HepG2 (cell line): ENCODE data around the gene CAPN2. TPM values are rescaled to one million over a fixed set of nuclear protein-coding genes. Genes with fewer than 3 reads are reported as not detected.

Experiments
- ATAC-seq: fragments of 200-7000 bp; cut with Tn5 transposase; 3 replicates; pipeline ENCODE4 v1.9.1; 2020; ENCODE audit warnings: mild to moderate bottlenecking, moderate library complexity
- BruUV-seq: library from RNA; stranded (reverse); fragments of 400-500 nt; replicated peaks from 2 replicates; lab custom pipeline; 2021; lab: Mats Ljungman, UMichigan
- CTCF ChIA-PET: fragments of 300-600 bp; formaldehyde crosslinking; extraction: SDS; loops from one replicate; lab custom pipeline; 2021; ENCODE audit warnings: low total read pairs, inconsistent platforms, low intra/inter-chr PET ratio; lab: Yijun Ruan, JAX
- POLR2A ChIA-PET: fragments of 350-600 bp; sonication (Branson Sonifier 250); formaldehyde crosslinking; loops from one replicate; lab custom pipeline; 2020; ENCODE audit warnings: antibody characterized with exemption, inconsistent platforms; lab: Yijun Ruan, JAX
- DNase-seq: peaks from one replicate; pipeline ENCODE4 v3.0.0-alpha.2; 2015; ENCODE audit warnings: low spot score
- FAIRE-seq: peaks from 3 replicates; lab custom pipeline; 2011; peaks lifted over from hg19 to GRCh38; lab: Jason Lieb, UNC
- H2AFZ ChIP-seq: one replicate; pipeline ENCODE4 v1.6.1; 2011; ENCODE audit warnings: low read length, inconsistent platforms
- H3K27ac ChIP-seq: fragments of 300-600 bp; 3 replicates; pipeline ENCODE4 v1.8.0; 2011; ENCODE audit warnings: mixed run types, mild to moderate bottlenecking, mixed read lengths, low read length, inconsistent platforms; ENCODE audit not compliant: insufficient read depth; ENCODE audit errors: extremely low read length
- H3K27me3 ChIP-seq, 2 experiments: fragments of 200-600 bp in 1 of 2; 2 replicates in 1 of 2; 3 replicates in 1 of 2; pipeline versions ENCODE4 v1.6.0 to v1.8.0; 2011; ENCODE audit warnings: low read length in 2 of 2, mild to moderate bottlenecking in 2 of 2, moderate library complexity in 2 of 2, inconsistent platforms in 1 of 2; ENCODE audit not compliant: insufficient read depth in 2 of 2, control insufficient read depth in 1 of 2
- H3K36me3 ChIP-seq, 2 experiments: fragments of 200-600 bp in 1 of 2; replicated peaks in 1 of 2; 2 replicates in 1 of 2; 3 replicates in 1 of 2; pipeline versions ENCODE4 v1.5.1 to v1.8.0; 2011; ENCODE audit warnings: low read length in 2 of 2, inconsistent platforms in 1 of 2; ENCODE audit not compliant: insufficient read depth in 2 of 2, control insufficient read depth in 1 of 2
- H3K4me1 ChIP-seq: 2 replicates; pipeline ENCODE4 v1.5.1; 2012; ENCODE audit warnings: low read length, inconsistent platforms; ENCODE audit not compliant: insufficient read depth
- H3K4me2 ChIP-seq: 2 replicates; pipeline ENCODE4 v1.6.0; 2011; ENCODE audit warnings: low read depth, low read length, inconsistent platforms
- H3K4me3 ChIP-seq, 3 experiments: fragments of 200-600 bp in 1 of 3; sonication (generic), shearing (Covaris generic) in 1 of 3; replicated peaks in 1 of 3; 2 replicates each; pipeline ENCODE4 v1.5.1; 2011 to 2016; ENCODE audit warnings: low read length in 3 of 3, inconsistent platforms in 2 of 3, low read depth in 2 of 3, mild to moderate bottlenecking in 2 of 3, control low read depth in 1 of 3, mixed read lengths in 1 of 3; ENCODE audit not compliant: insufficient read depth in 1 of 3
- H3K79me2 ChIP-seq: one replicate; pipeline ENCODE4 v1.6.1; 2011; ENCODE audit warnings: low read length, inconsistent platforms; ENCODE audit not compliant: insufficient read depth
- H3K9ac ChIP-seq: 2 replicates; pipeline ENCODE4 v1.6.0; 2011; ENCODE audit warnings: mild to moderate bottlenecking, low read depth, low read length, inconsistent platforms; ENCODE audit not compliant: insufficient read depth
- H3K9me3 ChIP-seq: 2 replicates; pipeline ENCODE4 v1.5.1; 2012; ENCODE audit warnings: mild to moderate bottlenecking, low read length
- H4K20me1 ChIP-seq: 2 replicates; pipeline ENCODE4 v1.6.0; 2011; ENCODE audit warnings: inconsistent platforms, mild to moderate bottlenecking, low read length, moderate library complexity; ENCODE audit not compliant: insufficient read depth
- GFI1 ChIP-seq: sonication (generic); formaldehyde crosslinking; IDR thresholded peaks from 2 replicates; pipeline ENCODE4 v1.5.0; 2020; ENCODE audit warnings: missing genetic modification reagents, mild to moderate bottlenecking, borderline replicate concordance
- PATZ1 ChIP-seq: sonication (generic); formaldehyde crosslinking; IDR thresholded peaks from 2 replicates; pipeline ENCODE4 v1.4.0; 2020; ENCODE audit warnings: missing genetic modification reagents
- PPARG ChIP-seq: conservative IDR thresholded peaks from 2 replicates; pipeline ENCODE4 v1.6.1; 2016; ENCODE audit warnings: missing biosample characterization, missing genetic modification reagents
- RBAK ChIP-seq: sonication (generic); formaldehyde crosslinking; IDR thresholded peaks from 2 replicates; pipeline ENCODE4 v1.5.1; 2020; ENCODE audit warnings: mild to moderate bottlenecking, missing genetic modification reagents
- RELA ChIP-seq: sonication (generic); formaldehyde crosslinking; IDR thresholded peaks from 2 replicates; pipeline ENCODE4 v1.4.0; 2020; ENCODE audit warnings: missing genetic modification reagents
- SP1 ChIP-seq, 2 experiments: fragments of 450-650 bp in 1 of 2; sonication (generic) in 1 of 2; formaldehyde crosslinking in 1 of 2; IDR thresholded peaks; 2 replicates each; pipeline versions ENCODE4 v1.4.0 to v1.6.1; 2016 to 2020; ENCODE audit warnings: missing genetic modification reagents in 1 of 2
- TBX3 ChIP-seq: fragments of 450-650 bp; IDR thresholded peaks from 2 replicates; pipeline ENCODE4 v1.6.1; 2017; ENCODE audit warnings: antibody characterized with exemption, mild to moderate bottlenecking, inconsistent platforms, borderline replicate concordance
- ZNF121 ChIP-seq: sonication (generic); formaldehyde crosslinking; IDR thresholded peaks from 2 replicates; pipeline ENCODE4 v1.5.0; 2020; ENCODE audit warnings: mild to moderate bottlenecking, missing genetic modification reagents
- ZNF3 ChIP-seq: IDR thresholded peaks from 2 replicates; pipeline ENCODE4 v1.7.0; 2017; ENCODE audit warnings: inconsistent platforms
- ZNF768 ChIP-seq: sonication (generic); formaldehyde crosslinking; IDR thresholded peaks from 2 replicates; pipeline ENCODE4 v1.4.0; 2020; ENCODE audit warnings: missing genetic modification reagents
- WGBS: methylation state at CpG from one replicate; pipeline ENCODE4 v1.1.6; 2017; ENCODE audit warnings: low lambda C conversion rate; 5-methylcytosine and 5-hydroxymethylcytosine counted together
- in situ Hi-C: cut with HindIII; loops from 2 replicates; pipeline ENCODE4 v1.10.0; 2017; ENCODE audit warnings: low pct_unique_long_range_greater_than_20kb; ENCODE audit not compliant: extremely low pct_ligation_motif_present
- intact Hi-C: fragments of 100-400 bp; cut with micrococcal nuclease; formaldehyde crosslinking; loops from one replicate; pipeline ENCODE4 v1.10.0; 2022; ENCODE audit not compliant: unreplicated experiment
- polyA plus RNA-seq, 8 experiments: library from polyadenylated mRNA; depleted of rRNA in 3 of 8; stranded (reverse) in 7 of 8; unstranded in 1 of 8; fragments of >200 nt; fragmentation: Illumina TruSeq in 4 of 8; extraction: Trizol in 4 of 8; gene quantifications; 2 replicates each; pipeline versions ENCODE4 v1.2.1 to v1.2.3, GENCODE V29; 2011 to 2016; ENCODE audit warnings: low read depth in 4 of 8, missing spikeins in 1 of 8, mixed read lengths in 1 of 8; ENCODE audit not compliant: insufficient read depth in 1 of 8
- total RNA-seq, 5 experiments: library from RNA; depleted of rRNA; stranded (reverse); fragments of >200 nt; fragmentation: Illumina TruSeq; extraction: Trizol; gene quantifications; 2 replicates each; pipeline ENCODE4 v1.2.3, GENCODE V29; 2016; ENCODE audit warnings: low read depth in 1 of 5
- TF ChIP-seq, protein P1 (sequence below): sonication (generic); formaldehyde crosslinking; IDR thresholded peaks from 2 replicates; pipeline ENCODE4 v1.5.0; 2020; ENCODE audit warnings: mild to moderate bottlenecking, missing genetic modification reagents, moderate library complexity
- TF ChIP-seq, protein P2 (sequence below): sonication (generic); formaldehyde crosslinking; IDR thresholded peaks from 2 replicates; pipeline ENCODE4 v1.4.0; 2020; ENCODE audit warnings: missing genetic modification reagents, borderline replicate concordance
- TF ChIP-seq, protein P3 (sequence below): IDR thresholded peaks from 2 replicates; pipeline ENCODE4 v1.6.1; 2016

The CAPN2 gene
- total and polyA plus RNA-seq, 2 of the 13 experiments (the other 11 are each of a cell fraction or from before 2014, with no cell fraction given), result 6.2 to 7.4 TPM

DNA sequence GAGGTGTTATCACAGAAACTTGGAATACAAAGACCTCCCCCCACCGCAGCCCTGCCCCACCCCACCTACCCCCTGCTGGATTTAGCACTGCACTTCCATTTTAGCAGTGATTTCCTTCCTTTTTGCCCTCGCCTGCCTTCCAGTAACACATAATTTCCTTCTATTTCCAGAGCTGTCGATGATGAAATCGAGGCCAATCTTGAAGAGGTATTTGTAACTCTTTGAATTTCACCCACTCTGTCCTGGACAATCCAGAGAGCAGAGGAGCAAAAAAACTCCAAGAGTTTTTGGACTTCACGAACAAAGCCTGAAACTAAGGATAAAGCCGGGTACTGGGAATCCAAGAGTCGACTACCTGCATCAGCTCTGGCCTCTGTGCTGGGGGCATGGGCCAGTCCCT is 49.1 kb downstream of the CAPN2 start:
- in situ Hi-C loops, result no loop called here
- H3K4me3 ChIP-seq, result no peak overlapping the region
- no peak overlapping the region for H3K4me2 ChIP-seq
- FAIRE-seq (no peak), DNase-seq (no peak), ATAC-seq (no peak)
- ChIA-PET CTCF (no interaction called here), POLR2A (no interaction called here)
- H3K9ac ChIP-seq, result no peak overlapping the region
- intact Hi-C loops, result no loop called here
- H4K20me1 ChIP-seq, result no peaks in the 10 kb centered on the region
- no peak overlapping the region for H2AFZ ChIP-seq
- 90% methylated on average over 7 of the region's 7 CpGs for WGBS
- no peaks in the 10 kb centered on the region for H3K9me3 ChIP-seq
- no peaks in the 10 kb centered on the region for H3K36me3 ChIP-seq
- no TSS peak for BruUV-seq
- no peaks in the 10 kb centered on the region for H3K27me3 ChIP-seq
- peaks cover 36% of the 10 kb centered on the region for H3K4me1 ChIP-seq
- no peaks in the 10 kb centered on the region for H3K79me2 ChIP-seq
- TF ChIP-seq, protein P1, sequence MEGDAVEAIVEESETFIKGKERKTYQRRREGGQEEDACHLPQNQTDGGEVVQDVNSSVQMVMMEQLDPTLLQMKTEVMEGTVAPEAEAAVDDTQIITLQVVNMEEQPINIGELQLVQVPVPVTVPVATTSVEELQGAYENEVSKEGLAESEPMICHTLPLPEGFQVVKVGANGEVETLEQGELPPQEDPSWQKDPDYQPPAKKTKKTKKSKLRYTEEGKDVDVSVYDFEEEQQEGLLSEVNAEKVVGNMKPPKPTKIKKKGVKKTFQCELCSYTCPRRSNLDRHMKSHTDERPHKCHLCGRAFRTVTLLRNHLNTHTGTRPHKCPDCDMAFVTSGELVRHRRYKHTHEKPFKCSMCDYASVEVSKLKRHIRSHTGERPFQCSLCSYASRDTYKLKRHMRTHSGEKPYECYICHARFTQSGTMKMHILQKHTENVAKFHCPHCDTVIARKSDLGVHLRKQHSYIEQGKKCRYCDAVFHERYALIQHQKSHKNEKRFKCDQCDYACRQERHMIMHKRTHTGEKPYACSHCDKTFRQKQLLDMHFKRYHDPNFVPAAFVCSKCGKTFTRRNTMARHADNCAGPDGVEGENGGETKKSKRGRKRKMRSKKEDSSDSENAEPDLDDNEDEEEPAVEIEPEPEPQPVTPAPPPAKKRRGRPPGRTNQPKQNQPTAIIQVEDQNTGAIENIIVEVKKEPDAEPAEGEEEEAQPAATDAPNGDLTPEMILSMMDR (CRISPR knock-in tag), result no peak
- TF ChIP-seq SP1 (IDR thresholded peaks at IDR 0.05), result no peak
- TF ChIP-seq SP1 (CRISPR knock-in tag; IDR thresholded peaks at IDR 0.05), result no peak
- TF ChIP-seq ZNF768 (CRISPR knock-in tag), result no peak
- no peak for TF ChIP-seq RBAK (CRISPR knock-in tag)
- no peak for TF ChIP-seq RELA (CRISPR knock-in tag)
- no peak overlapping the region for H3K27ac ChIP-seq

DNA sequence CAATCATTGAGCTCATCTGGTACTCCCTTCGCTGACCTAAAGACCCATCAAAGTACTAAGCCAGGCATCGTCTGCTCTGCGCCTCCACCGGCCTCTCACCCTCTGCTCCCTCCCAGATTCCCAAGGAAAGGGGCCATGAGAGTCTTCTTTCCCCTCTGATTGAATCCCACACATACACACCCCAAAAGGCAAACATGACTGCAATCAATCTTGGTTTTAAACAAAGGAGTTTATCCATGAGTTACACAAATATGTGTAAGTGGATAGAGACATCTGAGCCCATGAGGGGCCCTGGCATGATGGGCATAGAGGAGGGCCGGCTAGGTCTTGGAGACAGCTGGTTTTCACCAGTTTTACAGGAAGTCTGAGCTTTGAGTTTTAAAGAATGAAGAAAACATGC is 50.9 kb downstream of the CAPN2 start:
- Histone ChIP-seq H3K4me1 (peaks cover 31% of the 10 kb centered on the region), H3K27ac (no peak overlapping the region)
- no peak for ATAC-seq
- TF ChIP-seq PATZ1 (no peak), ZNF121 (CRISPR knock-in tag) (no peak), GFI1 (CRISPR knock-in tag) (no peak), PPARG (CRISPR knock-in tag) (no peak), ZNF3 (CRISPR knock-in tag) (no peak), TBX3 (no peak)
- TF ChIP-seq, protein P2, sequence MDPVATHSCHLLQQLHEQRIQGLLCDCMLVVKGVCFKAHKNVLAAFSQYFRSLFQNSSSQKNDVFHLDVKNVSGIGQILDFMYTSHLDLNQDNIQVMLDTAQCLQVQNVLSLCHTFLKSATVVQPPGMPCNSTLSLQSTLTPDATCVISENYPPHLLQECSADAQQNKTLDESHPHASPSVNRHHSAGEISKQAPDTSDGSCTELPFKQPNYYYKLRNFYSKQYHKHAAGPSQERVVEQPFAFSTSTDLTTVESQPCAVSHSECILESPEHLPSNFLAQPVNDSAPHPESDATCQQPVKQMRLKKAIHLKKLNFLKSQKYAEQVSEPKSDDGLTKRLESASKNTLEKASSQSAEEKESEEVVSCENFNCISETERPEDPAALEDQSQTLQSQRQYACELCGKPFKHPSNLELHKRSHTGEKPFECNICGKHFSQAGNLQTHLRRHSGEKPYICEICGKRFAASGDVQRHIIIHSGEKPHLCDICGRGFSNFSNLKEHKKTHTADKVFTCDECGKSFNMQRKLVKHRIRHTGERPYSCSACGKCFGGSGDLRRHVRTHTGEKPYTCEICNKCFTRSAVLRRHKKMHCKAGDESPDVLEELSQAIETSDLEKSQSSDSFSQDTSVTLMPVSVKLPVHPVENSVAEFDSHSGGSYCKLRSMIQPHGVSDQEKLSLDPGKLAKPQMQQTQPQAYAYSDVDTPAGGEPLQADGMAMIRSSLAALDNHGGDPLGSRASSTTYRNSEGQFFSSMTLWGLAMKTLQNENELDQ (CRISPR knock-in tag), result no peak
- TF ChIP-seq, protein P3, sequence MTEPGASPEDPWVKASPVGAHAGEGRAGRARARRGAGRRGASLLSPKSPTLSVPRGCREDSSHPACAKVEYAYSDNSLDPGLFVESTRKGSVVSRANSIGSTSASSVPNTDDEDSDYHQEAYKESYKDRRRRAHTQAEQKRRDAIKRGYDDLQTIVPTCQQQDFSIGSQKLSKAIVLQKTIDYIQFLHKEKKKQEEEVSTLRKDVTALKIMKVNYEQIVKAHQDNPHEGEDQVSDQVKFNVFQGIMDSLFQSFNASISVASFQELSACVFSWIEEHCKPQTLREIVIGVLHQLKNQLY (CRISPR knock-in tag), result no peak

More for the DNA sequence above, 50.9 kb downstream of the CAPN2 start:
- in situ Hi-C loops, result no loop called here
- H3K4me3 ChIP-seq, result no peak overlapping the region
- CTCF ChIA-PET, result no interaction called here
- BruUV-seq, result no TSS peak
- POLR2A ChIA-PET, result no interaction called here
- no peaks in the 10 kb centered on the region for H4K20me1 ChIP-seq
- DNase-seq (no peak), FAIRE-seq (no peak)
- H3K27me3 ChIP-seq, result no peaks in the 10 kb centered on the region
- no peaks in the 10 kb centered on the region for H3K36me3 ChIP-seq
- no peaks in the 10 kb centered on the region for H3K9me3 ChIP-seq
- 95% methylated on average over 5 of the region's 5 CpGs for WGBS
- no peak overlapping the region for H2AFZ ChIP-seq
- intact Hi-C loops, result no loop called here
- no peak overlapping the region for H3K9ac ChIP-seq
- no peak overlapping the region for H3K4me2 ChIP-seq
- H3K79me2 ChIP-seq, result no peaks in the 10 kb centered on the region
